Limb (tissue), 2 donors: ENCODE results near the gene PLK3.
"Not testable (repeated sequence)": the region's sequence is repeated elsewhere in the genome, so short reads cannot be mapped to it uniquely, and the experiment has no call there.

ENCODE experiments used
- DNase-seq, 2 donors: peaks; one replicate each; pipeline ENCODE4 v3.0.0-alpha.2; 2016; ENCODE audit errors: extremely low spot score in 2 of 2

The PLK3 gene

DNA sequence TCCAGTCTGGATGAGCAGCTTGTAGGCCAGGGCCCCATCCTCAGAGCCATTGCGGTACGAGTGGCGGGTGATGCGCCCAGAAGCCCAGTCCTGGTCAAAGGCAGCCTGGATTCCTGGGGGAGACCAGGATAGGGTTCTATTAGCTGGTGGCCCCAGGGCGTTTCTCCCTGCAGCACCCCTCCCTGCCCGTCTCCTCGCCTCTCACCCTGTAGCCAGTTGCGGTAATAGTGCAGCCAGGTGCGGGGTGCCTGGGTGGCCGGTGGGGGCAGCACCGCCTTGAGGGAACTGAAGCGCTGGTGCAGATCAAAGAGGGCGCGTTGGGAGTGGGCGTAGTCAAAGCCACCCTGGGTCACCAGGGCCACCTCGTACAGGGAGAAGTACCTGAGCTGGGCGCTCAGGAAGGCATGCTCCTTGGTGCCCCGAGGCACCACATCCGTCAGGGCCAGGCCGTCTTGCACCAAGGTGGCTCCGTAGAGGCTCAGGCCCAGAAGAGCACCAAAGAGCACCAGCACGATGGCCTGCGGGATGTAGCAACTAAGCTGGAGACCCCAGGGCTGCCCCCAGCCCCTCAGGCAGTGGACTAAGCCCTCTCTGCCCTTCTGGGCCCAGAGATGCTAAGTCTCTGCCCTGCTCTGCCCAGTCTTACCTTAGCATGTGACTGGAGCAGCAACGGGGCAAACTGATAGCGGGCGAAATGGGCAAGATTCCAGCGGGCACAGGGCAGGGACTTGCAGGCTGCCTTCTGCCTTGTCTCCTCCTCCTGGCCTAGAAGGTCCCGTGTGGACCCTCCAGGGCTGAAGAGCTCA, 27.2 kb downstream of the PLK3 start:
- DNase-seq = no peak

DNA sequence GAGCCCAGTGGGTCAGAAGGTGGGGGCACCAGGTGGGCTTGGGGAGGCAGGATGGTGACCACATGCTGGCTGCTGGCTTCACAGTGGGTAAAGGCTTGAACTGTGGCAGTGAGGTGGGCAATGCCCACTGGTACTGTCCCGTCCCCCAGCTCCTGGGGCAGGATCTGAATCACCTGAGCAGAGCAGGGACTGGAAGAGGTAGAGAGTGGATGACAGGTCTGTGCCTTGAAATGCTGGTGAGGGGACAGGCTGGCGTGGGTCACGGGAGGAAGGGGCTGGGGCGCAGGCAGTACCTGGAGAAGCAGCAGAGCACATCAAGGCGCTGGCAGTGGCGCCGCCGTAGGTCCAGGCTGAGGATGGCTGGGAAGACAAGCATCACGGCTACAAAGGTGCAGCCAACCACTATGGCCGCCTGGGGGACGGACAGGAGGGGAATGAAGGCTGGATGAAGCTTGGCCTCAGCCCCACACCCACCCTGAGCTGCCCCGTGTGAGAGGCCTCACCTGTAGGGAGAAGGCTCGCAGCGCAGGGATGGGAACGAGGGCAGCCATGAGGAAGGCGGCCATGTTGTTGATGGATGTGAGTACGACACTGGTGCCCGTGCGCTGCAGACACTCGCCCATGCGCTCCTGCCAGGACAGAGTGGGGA, 27.9 kb downstream of the PLK3 start:
- DNase-seq = no peak

DNA sequence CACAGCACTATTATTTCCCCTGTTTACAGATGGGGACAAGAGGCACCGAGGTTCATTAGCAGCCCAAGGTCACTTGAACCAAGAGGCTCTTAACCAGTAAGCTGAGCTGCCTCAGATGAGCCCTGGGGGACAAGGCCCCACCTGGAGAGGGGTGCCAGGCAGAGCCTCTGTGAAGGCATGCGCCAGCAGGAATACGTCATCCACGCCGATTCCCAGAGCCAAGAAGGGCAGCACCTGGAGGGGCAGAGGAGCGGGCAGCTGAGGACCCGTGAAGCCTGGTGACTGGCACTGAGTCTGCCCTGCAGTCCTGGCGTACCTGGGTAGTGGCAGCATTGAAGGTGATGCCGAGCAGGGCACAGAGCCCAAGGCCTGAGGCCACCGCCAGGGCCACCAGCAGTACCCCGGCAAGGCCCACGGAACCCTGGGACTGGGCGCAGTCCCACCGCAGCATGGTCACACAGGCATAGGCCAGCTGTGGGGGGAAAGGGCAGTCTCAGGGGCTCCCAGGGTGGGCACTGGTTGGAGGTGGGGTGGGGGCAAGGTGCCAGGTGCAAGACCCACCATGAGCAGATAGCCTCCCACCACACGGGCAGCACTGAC, 28.8 kb downstream of the PLK3 start:
- DNase-seq = no peak

DNA sequence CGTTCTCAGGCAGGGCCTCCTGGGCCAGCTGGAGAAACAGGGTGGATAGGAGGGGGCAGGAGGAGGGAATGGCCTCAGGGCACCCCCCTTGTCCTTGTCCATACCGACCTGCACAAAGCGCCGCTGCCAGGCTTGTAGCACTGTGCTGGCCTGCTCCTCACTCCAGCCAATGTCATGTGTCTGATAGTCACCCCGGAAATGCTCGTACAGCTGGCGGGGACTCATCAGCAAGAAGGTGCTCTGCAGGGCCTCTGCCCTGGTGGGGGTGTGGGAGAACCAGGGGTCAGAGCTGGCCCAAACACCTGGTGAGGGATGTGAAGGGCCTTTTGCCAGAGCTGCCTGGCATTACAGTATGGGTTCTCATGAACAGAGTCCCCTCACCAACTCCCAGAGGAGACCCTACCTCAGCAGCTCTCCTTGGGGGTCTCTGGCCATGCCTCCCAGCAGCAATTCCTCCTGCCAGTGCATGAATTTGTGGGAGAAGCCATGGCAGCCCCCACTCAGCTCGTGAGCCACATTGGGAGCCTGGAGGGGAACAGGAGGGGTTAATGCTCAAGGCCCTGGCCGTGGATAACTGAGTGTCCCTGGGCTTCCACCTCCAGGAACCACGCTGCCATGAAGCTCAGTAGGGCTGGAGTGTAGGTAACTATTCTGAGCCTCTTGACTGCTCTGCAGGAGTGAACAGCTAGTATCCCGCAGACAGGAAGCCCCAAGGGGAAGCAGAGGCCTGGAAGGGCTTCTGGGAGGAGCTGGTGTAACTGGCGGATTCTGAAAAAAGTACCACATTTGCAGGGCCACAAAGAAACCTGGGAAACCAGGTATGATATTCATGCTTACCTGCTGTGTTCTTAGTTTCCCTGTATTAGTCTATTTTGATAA, 29.6 kb downstream of the PLK3 start:
- no peak for DNase-seq

DNA sequence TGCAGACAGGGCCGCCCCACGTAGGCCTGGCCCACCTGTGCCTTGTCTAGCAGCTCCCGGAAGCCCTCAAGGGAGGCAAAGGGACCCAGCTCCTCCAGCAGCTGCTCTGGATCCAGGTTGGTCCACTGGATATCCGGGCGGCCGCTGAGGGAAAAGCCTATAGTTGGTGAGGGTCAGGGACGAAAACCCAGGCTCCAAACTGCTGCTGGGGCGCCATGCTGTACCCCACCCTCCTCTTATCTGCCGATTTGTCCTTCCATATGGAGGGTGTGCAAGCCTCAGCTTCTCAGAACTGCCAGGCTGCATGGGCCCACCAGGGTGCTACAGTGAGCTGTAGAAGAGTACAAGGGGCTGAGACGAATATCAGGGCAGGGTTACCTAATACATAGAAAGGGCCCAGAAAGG, 30.7 kb downstream of the PLK3 start:
- DNase-seq = no peak

DNA sequence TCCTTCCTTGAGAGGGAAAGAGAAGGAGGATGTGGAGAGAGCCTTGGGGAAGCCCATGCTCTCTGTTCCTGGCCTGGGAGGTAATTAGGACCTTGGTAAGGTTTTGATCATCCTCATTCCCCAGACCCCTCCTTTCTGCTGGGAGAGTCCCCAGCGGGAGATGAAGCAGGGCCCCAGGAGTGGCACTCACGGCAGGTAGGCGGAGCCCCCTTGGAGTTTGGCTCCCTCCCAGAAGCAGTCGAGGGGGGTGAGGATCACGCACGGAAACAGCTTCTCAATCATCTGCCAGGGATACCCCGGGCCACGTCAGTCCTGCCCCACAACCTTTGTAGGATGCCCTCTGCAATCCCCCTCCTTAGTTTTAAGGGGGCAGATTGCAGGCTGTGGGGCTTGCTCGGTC, 31.3 kb downstream of the PLK3 start:
- no peak for DNase-seq

DNA sequence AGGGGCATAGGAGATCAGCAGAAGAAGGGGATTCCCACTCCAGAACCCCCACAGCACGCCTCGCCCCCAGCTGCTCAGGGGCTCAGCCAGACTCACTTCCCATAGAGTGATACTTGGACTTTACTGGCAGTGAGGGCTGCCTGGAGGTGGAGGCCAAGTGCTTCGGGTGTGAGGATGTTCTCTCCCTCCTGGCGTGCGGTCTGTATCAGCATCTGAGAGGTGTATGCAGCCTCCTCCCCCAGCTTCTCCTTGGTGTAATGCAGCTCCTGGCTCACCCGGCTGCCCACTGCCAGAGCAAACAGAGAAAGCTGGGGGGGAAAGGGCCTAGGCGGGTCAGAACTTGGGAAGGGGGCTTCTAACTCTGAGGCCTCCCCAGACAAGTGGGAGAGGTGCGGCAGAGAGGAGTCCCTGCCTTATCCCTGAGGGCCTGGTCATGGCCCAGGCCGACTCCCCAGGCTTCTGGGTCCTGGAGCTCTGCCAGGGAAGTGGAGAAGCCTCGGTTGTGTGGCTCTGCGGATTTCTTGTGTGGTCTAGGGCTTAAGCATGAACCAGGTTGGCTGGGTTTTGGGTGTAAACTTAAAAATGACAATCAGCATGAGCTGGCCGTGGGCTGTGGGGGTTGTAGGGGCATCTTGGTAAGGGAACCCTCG, 32.0 kb downstream of the PLK3 start:
- no peak for DNase-seq

DNA sequence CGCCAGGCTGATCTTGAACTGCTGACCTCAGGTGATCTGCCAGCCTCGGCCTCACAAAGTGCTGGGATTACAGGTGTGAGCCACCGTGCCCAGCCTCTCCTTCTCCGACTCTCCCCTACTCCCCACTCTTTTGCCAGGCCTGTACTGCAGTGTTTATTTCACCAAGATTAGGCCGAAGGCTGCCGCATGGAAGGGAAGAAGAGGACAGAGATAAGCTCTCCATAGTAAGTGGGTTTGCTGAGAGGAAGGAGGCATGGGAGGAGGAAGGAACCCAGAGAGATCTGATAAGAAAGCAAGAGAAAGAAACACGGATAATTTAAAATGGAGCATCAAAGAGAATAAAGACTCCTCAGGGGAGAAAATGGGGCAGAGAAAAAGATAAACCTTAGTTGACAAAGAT, 34.2 kb downstream of the PLK3 start:
- no peak for DNase-seq

DNA sequence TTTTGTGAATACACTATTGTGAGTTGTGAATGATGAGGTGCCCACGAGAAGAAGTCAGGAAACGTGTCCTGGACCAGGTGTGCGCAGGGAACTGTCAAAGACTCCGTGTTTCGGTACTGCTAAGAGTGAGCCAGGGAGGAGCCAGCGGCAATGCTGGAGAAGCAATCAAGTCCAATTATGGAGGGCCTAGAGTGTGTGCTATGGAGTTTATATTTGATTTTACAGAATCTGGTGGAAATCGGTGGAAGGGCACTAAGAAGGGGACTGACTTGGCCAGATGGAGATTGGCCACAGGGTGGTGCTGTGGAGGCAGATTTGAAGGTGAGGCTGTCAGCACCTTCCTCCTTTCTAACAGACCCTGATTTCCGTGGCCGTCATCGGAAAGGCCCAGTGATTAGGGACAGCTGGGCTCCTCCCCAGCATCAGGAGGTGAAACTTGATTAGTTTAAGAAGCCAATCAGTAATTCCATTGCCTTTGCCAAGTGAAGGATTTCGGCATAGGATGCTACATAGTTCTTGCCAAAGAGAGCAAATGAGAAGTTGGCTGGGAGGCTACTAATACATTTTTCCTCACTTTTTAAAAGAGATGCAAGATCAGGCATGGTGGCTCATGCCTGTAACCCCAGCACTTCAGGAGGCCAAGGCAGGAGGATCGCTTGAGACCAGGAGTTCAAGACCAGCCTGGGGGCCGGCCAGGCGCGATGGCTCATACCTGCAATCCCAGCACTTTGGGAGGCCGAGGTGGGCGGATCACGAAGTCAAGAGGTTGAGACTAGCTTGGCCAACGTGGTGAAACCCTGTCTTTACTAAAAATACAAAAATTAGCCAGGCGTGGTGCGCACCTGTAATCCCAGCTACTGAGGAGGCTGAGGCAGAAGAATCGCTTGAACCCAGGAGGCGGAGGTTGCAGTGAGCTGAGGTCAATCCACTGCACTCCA, 35.8 kb downstream of the PLK3 start:
- DNase-seq = peak; percentile 71 to 91

DNA sequence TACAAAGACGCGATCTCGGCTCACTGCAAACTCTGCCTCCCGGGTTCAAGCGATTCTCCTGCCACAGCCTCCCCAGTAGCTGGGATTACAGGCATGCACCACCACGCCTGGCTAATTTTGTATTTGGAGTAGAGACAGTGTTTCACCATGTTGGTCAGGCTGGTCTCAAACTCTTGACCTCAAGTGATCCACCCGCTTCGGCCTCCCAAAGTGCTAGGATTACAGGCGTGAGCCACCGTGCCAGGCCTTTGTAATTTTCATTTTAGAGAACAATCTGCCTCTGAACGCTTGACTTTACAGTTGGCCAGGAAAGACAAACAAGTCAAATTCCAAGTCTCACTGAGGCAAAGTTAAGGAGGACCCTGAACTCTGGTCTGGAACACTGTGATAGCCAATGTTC, 38.1 kb downstream of the PLK3 start:
- DNase-seq = not testable (repeated sequence)

DNA sequence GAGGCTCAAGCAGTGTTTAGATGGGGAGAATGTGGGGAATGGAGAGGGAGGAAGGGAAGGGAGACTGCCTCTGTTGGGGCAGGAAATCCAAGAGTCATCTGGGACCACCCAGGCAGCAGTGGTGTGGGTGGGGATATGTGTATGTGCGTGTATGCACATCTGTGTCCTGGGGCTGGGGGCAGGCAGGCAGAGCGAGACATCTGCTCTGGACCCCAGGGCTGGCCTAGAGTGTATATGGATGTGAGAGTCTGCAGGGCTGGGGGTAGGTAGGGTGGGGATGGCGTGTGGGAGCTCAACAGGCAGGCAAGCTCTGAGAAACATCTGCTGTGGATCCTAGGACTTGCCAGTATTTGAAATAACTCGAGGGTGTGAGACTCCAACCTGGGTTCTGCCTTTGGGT, 39.4 kb downstream of the PLK3 start:
- DNase-seq = peak in 1 of 2 donors; percentile 42

DNA sequence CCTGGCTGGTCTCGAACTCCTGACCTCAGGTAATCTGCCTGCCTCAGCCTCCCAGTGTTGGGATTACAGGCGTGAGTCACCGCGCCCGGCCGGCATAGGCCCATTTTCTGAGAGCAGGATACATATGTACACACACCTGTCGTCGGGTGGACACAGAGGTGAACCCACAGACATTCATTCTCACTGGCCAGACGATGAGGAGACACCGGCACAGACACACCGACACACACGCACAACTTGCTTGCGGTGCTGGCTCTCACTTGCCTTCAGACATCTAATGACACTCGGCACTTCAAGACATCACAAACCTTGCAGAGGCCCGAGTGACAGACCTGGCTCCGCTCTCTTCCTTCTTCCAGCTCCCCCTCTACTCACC, 42.3 kb downstream of the PLK3 start:
- DNase-seq = no peak

DNA sequence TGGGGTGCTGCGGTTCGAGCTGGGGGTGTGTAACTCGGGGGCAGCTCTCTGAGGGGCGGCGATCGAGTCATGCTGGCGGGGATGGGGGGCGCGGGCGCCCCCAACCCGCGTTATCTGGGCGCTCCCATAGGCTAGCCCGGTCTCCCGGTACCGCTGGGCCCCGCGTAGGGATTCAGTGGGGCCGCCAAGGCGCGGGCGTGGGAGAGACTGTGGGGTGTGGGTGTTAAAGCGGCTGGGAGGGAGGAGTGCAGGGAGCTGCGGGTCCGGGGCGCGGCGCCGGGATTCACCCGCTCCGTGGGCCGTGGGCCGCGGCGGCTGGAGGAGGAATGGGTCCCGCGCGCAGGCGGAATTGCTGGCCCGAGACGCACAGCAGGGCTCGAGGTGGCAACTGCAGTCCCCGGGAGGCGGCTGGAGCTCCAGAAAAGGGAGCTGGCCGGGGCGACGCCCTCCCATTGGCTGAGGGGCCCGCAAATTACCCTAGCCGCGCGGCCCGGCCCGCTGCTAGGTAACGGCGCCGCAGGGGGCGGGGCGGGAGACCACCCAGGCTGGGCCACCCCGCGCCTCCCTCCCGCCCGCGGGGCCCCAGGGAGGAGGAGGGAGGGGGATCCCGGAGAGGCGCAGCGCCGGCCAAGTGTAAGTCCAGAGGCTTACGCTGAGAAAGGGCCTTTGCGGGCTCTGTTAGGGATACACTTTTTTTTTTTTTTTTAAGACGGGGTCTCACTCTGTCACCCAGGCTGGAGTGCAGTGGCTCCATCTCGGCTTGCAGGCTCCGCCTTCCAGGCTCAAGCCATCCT, 42.9 kb downstream of the PLK3 start, which contains the start of gene PTCH2:
Gene PTCH2, minus strand, starts transcription at position 392 of the 794 bp plus-strand sequence. Its CDS starts 321 bp downstream, at position 71.
- peak; percentile 77 to 91 for DNase-seq

DNA sequence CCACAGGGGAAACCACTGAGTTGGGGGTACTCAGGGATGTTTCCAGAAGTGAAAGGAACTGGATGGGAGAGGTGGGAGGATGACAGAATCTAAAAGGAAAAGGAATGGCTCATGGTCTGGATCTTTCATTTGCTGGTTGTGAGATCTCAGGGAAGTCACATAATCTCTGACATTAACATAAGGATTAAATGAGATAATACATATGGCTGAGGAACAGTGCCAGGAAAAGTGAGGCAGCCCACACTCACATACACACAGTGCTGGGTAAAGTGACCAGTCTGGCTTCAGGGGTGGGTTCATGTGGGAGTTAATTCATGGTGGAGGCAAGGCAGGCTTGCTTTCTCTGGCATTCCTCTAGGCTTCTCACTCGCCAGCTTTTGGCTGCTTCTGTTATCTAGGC, 46.8 kb downstream of the PLK3 start:
- DNase-seq = no peak

DNA sequence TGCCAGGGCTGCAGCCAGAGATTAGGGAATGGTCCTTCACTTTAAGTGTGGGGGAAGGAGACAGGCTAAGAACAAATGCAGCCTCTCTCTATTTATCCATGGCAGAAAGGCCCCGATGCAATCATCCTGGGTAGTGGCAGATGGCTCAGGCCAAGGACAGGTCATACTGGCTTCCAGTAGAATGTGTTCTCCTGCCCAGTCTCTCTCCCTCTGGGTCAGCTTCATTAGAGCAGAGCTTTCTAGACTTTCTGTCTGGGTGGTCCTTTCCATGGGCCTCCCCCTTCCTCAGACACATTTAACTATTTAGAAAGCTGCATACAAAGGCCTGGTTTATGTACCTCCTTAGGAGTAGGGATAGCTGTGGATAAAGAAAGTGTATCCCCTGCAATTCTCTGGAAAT, 47.7 kb downstream of the PLK3 start:
- no peak for DNase-seq

DNA sequence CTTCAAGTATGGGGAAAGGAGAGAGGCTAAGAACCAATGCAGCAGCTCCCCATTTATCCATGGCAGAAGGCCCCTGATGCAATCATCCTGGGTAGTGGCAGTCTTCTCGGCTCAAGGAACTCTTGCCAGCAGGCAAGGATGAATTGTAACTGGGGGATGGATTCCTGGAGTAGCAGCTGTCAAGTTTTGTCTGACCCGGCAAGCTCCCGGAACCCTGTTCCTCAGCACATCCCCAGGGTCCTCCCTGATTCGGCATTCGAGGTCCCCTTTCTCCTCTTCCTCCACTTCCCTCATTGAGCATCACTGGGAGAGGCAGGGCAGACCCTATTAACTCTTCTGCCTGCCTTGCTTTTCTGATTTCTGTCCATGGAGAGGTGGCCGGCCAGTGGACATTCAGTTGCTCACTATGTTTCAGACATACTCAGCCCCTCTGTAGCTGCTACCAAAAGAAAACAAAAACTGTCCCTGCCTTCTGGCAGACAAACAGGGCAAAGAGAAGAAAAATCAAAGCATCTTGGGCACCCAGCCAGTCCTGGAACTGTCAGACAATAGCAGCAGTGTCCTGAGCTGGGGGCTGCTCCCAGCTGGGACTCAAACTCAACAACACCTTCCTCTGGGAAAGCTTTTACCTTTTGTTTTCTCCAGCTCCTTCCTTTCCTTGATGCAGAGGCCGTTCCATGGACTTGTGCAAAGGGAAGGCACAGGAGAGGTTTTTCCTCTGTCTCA, 48.4 kb downstream of the PLK3 start:
- peak in 1 of 2 donors; percentile 42 for DNase-seq

DNA sequence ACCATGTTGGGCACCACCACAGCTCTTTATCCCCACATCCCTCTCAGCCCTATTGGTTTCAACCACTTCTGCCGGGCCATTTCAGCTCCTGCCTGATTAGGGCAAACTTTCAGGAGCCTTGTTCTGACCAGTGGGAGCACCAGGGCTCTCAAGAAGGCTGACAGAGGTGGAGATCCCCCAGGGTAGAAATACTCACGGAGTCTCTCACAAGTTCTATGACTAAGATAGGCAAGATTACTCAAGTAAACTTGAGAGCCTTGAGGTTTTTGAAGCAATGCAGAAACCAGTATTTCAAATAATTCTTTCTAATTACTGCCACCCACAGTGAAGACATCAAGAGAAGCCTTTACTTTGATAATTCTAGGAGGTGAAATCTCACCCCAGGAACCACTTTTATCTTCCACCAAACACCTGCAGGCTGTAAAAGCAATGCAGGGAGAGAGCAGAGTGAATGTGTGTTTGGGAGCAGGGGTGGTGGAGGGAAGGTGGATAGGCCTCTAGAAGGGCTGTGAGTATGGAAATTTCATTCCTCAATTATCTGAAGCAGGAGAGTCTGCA, 49.5 kb downstream of the PLK3 start:
- DNase-seq = no peak

DNA sequence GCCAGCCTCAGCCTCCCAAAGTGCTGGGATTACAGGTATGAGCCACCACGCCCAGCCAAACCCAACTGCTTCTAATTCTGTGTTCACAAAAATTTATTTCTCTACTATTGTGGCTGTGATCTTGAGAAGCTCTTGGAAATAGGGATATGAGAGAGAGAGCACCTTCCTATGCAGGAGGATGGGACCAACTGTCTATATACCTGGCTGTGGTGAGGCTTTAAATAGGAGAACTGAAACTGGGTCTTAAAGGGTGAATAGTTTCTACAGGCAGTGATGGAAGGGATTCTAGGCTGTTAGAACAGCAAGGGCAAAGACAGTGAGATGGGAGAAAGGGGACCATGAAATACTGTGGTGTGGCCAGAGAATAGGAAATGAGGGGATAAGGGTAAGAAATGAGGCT, 51.1 kb downstream of the PLK3 start:
- no peak for DNase-seq
